ENCODE data around the gene RFC4.

RFC4 gene

GRCh38 chr3:186785495-186786018 is 20.7 kb downstream of the RFC4 start:
- DNase-seq, result no peak

GRCh38 chr3:186784820-186785494 is 21.3 kb downstream of the RFC4 start:
- DNase-seq, result no peak

- no peak for DNase-seq
These were observed 22.4 kb downstream of the RFC4 start for GRCh38 chr3:186783731-186784515.

- peak; percentile 54 for DNase-seq
These were observed 23.1 kb downstream of the RFC4 start, which contains the start of gene EIF4A2 for GRCh38 chr3:186783058-186783730. TSS of gene EIF4A2 (plus strand) at chr3:186783577. CDS start at chr3:186783611, 34 bp downstream.

GRCh38 chr3:186782542-186783057 is 23.7 kb downstream of the RFC4 start:
- no peak for DNase-seq

GRCh38 chr3:186779204-186779603 is 27.1 kb downstream of the RFC4 start:
- DNase-seq, result no peak

GRCh38 chr3:186775999-186776398 is 30.3 kb downstream of the RFC4 start:
- no peak for DNase-seq

- peak; percentile 77 for DNase-seq
These were observed 33.4 kb downstream of the RFC4 start for GRCh38 chr3:186772701-186773417.

GRCh38 chr3:186772281-186772694 is 34.0 kb downstream of the RFC4 start:
- peak; percentile 71 for DNase-seq

- DNase-seq, result no peak
These were observed 45.3 kb downstream of the RFC4 start for GRCh38 chr3:186760897-186761447.

- DNase-seq, result no peak
These were observed 46.0 kb downstream of the RFC4 start for GRCh38 chr3:186760141-186760833.

GRCh38 chr3:186759231-186759930 is 46.9 kb downstream of the RFC4 start:
- no peak for DNase-seq

GRCh38 chr3:186757686-186758220 is 48.5 kb downstream of the RFC4 start:
- no peak for DNase-seq

- DNase-seq, result no peak
These were observed 49.1 kb downstream of the RFC4 start for GRCh38 chr3:186757214-186757613.

GRCh38 chr3:186754871-186755270 is 51.4 kb downstream of the RFC4 start:
- no peak for DNase-seq

GRCh38 chr3:186754006-186754405 is 52.3 kb downstream of the RFC4 start:
- no peak for DNase-seq

GRCh38 chr3:186751480-186751879 is 54.8 kb downstream of the RFC4 start:
- DNase-seq, result no peak

GRCh38 chr3:186750316-186750715 is 56.0 kb downstream of the RFC4 start:
- DNase-seq, result no peak

- peak; percentile 24 for DNase-seq
These were observed 60.3 kb downstream of the RFC4 start for GRCh38 chr3:186746008-186746407.

- DNase-seq, result no peak
These were observed 62.6 kb downstream of the RFC4 start for GRCh38 chr3:186743666-186744065.

All from GF-D8 (cell line).